Loucy (cell line): Measurements from ENCODE around the gene MT1HL1.

ENCODE experiments used
- EZH2phosphoT487 ChIP-seq: fragments of 200-600 bp; IDR thresholded peaks from 2 replicates; pipeline ENCODE4 v1.6.1; 2018; ENCODE audit warnings: antibody characterized with exemption, mild to moderate bottlenecking, moderate library complexity, borderline replicate concordance
- TF ChIP-seq, protein P1 (sequence below): fragments of 200-600 bp; sonication (generic); conservative IDR thresholded peaks from 2 replicates; pipeline ENCODE4 v1.5.1; 2014; ENCODE audit warnings: mild to moderate bottlenecking, antibody characterized with exemption, low read length

DNA sequence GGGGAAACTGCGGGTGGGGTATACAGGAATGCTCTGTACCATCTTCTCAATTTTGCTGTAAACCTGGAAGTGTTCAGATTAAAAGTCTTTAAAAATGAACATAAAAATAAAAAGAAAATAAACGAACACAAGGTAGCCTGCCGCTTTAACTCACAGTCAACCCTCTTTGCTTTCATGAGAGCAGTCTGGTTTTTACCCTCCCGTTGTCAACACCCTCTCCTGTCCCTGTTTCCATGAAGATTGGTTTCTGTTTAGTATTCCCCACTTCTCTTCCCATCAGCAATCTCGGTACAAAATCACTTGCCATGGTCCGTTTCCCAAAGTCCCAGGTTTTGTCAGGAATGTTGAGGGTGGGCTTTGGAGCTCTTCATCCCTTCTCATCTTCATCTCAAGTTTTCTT, 28.8 kb downstream of the MT1HL1 start:
- TF ChIP-seq, protein P1, sequence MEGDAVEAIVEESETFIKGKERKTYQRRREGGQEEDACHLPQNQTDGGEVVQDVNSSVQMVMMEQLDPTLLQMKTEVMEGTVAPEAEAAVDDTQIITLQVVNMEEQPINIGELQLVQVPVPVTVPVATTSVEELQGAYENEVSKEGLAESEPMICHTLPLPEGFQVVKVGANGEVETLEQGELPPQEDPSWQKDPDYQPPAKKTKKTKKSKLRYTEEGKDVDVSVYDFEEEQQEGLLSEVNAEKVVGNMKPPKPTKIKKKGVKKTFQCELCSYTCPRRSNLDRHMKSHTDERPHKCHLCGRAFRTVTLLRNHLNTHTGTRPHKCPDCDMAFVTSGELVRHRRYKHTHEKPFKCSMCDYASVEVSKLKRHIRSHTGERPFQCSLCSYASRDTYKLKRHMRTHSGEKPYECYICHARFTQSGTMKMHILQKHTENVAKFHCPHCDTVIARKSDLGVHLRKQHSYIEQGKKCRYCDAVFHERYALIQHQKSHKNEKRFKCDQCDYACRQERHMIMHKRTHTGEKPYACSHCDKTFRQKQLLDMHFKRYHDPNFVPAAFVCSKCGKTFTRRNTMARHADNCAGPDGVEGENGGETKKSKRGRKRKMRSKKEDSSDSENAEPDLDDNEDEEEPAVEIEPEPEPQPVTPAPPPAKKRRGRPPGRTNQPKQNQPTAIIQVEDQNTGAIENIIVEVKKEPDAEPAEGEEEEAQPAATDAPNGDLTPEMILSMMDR: no peak
- TF ChIP-seq EZH2phosphoT487: no peak
